ENCODE data around the gene YJU2.
"Not testable (repeated sequence)": the region's sequence is repeated elsewhere in the genome, so short reads cannot be mapped to it uniquely, and the experiment has no call there.

The YJU2 gene

DNA sequence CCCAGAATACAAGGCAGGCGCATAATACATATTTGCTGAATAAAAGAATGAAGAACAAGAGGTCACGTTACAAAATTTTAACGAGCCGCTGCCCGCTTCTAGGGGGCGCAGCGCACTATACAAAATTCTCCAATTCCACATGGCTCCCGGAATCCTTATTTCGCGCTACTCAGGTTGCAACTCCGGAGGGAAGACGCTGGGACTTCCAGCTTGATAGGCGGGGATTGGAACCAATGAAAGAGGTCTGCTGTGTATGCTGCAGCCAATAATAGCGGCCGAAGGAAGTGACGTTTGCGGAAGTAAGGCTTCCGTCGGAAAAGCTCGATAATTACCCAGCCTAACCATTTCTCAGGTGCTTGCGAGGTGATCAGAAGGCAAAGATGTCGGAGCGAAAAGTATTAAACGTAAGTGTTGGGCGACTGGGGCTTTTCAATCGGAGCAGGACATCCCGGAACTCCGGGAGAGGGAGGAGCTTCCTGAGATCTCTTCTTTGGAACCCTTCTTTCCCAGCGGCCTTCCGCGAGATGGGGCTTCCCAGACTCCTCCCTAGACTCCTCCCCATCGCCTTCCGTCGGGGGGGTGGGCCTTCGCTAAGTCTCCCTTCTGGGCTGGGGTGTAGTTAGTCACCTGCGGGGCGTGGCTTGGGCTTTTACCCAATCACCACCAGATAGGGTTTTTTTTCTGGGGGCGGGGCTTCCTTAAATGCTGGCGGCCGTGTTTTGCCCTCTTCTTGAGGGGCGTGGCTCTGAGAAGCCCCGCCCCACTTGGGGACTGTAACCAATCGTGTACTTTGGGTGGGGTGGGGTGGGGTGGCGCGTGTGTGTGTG lies at the start of gene YJU2:
Gene YJU2 (plus strand): TSS at position 314 of the 827 bp plus-strand sequence. CDS start 67 bp downstream, at position 381.
- DNase-seq: peak; percentile 99

GRCh38 chr19:4197228-4197624 lies 49.7 kb upstream of the YJU2 start:
- no peak for DNase-seq

DNA sequence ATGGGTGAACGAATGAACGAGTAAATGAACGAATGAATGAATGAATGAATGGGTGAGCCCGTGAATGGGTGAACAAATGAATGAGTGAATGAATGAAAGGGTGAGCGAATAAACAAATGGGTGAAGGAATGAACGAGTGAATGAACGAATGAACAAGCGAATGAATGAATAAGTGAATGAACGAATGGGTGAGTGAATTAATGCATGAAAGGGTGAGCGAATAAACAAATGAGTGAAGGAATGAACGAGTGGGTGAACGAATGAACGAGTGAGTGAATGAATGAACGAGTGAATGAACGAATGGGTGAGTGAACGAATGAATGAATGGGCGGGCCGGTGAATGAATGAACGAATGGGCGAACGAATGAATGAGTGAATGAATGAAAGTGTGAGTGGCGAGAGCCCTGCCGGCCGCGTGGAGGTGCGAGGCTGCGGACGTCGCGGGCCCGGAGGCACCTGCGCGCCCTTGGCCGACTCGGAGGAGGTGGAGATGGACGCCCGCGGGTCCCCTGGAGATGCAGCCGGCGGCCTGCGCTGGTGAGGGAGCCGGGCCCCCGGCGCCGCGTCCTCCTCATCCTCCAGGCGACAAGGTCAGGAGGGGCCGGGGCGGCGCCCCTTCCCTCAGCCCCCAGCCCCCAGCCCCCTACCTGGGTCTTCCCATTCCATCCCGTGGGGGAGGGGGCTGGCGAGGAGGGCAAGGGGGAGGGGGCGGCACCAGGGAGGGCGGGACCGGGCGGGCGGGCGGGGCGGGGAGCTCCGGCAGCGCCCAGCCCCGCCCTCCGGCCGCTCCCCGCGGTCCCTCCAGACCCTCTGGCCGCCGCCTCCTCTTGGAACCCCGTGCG lies 49.0 kb upstream of the YJU2 start:
- no peak for DNase-seq

- no peak for DNase-seq
These were observed 48.3 kb upstream of the YJU2 start for GRCh38 chr19:4198467-4199126.

DNA sequence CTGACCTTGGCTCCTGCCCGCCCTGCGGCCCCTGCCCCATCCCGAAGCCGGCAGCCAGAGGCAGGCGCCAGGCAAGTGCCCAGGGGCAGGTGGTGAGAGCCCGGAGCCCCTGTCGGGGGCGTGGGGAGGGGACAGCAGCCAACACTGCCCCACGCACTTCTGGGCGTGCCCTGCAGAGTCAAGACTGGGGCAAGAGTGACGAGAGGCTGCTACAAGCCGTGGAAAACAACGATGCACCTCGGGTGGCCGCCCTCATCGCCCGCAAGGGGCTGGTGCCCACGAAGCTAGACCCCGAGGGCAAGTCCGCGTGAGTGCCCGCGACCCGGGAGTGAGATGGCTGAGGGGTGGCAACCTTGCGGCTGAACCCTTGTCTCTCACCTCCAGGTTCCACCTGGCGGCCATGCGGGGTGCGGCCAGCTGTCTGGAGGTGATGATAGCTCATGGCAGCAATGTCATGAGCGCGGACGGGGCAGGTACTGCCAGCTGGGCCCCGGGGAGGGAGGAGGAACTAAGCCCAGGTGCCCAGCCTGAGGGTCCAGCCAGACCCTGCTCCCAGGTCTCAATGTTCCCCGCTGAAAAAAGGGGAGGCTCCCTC lies 47.1 kb upstream of the YJU2 start:
- peak; percentile 33 for DNase-seq

DNA sequence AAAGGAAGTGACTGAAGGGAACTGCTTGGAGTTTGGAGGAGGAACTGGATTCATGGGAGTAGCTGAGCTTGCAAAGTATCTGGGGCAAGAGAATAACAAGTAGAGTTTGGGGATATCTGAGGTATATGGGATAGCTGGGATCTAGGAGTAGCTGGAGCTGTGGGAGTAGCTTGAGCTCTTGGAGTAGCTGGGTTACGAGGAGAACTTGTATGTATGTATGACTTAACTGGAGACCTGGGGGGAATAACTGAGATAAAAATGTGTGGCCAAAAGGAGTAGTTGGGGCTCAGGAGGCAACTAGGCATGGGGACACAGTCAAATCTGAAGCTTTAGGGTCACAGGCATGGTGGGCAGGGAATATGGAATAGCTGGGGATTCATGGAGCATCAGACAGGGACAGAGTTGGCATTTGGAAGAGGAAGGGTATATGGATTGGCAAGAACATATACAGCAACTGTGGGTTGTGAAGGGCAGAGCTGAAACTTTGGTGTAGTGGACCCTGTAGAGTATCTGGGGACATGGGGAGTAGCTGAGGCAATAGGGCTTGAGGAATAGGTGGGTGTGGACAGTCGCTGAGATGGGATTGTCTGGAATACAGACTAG lies 45.8 kb upstream of the YJU2 start:
- no peak for DNase-seq

GRCh38 chr19:4201798-4202197 lies 45.1 kb upstream of the YJU2 start:
- no peak for DNase-seq

DNA sequence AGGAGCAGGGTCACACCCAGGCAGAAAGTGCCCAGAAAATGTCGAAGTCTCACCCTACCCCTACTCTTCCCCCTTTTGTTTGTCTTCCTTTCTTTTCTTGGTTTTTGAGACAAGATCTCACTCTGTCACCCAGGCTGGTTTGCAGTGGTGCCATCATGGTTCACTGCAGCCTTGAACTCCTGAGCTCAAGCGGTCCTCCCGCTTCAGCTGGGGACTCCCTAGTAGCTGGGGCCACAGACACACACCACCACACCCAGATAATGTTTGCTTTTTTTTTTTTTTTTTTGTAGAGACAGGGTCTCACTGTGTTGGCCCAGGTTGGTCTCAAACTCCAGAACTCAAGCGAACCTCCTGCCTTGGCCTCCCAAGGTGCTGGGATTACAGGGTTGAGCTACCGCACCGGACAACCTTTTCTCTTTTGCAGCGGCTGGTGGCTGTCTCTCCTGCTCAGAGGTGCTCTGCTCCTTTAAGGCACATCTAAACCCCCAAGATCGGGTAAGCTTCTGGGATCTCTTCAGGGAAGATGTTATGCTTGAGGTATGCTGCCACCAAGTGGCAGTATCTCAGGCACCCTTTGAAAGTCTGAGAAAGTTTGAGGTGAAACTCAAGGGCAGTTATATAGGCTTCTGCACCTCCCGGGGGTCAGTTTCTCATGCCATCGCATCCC lies 39.9 kb upstream of the YJU2 start:
- DNase-seq: no peak

- DNase-seq: no peak
These were observed 38.3 kb upstream of the YJU2 start for GRCh38 chr19:4208385-4209094.

- no peak for DNase-seq
These were observed 36.6 kb upstream of the YJU2 start for GRCh38 chr19:4210166-4210731.

- DNase-seq: no peak
These were observed 33.8 kb upstream of the YJU2 start for GRCh38 chr19:4213116-4213515.

DNA sequence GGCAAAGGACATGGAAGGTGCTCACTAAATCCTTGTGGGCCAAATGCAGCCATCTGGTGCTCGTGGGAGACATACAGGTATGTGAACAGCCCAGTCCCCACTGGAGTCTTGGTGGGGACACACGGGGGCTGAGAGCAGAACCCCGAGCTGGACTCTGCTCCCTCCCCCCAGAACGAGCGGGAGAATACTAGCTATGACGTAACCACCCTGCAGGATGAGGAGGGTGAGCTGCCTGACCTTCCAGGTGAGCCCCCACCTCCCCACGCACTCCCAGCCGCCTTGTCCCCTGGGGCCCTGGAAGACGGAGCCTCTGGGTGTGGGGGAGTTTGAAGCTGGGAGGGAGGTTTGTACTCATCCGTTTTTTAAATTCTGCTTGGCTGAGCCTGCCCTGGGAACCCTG lies 31.1 kb upstream of the YJU2 start:
- DNase-seq: no peak

- no peak for DNase-seq
These were observed 30.0 kb upstream of the YJU2 start for GRCh38 chr19:4216846-4217245.

DNA sequence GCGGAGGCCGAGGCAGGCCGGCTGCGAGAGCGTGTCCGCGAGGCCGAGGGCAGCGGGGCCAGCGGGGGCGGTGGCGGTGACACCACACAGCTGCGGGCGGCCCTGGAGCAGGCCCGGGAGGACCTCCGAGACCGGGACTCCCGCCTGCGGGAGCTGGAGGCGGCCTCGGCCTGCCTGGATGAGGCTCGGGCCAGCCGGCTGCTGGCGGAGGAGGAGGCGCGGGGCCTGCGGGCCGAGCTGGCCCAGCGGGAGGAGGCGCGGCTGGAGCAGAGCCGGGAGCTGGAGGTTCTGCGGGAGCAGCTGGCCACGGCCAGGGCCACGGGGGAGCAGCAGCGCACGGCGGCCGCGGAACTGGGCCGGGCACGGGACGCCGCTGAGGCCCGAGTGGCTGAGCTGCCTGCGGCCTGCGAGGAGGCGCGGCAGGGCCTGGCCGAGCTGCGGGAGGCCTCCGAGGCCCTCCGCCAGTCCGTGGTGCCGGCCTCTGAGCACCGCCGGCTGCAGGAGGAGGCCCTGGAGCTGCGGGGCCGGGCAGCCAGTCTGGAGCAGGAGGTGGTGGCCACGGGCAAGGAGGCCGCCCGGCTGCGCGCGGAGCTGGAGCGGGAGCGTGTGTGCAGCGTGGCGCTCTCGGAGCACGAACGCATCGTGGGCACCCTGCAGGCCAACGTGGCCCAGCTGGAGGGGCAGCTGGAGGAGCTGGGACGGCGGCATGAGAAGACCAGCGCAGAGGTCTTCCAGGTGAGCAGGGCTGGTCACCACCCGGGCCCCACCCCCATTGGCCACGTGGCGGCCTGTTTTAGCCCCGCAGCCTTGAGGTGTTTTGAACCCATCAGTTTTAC lies 29.2 kb upstream of the YJU2 start:
- DNase-seq: no peak

- not testable (repeated sequence) for DNase-seq
These were observed 28.4 kb upstream of the YJU2 start for GRCh38 chr19:4218523-4218922.

- DNase-seq: no peak
These were observed 26.7 kb upstream of the YJU2 start for GRCh38 chr19:4220188-4220587.

GRCh38 chr19:4224470-4224869 lies 22.4 kb upstream of the YJU2 start:
- no peak for DNase-seq

- DNase-seq: no peak
These were observed 21.0 kb upstream of the YJU2 start for GRCh38 chr19:4225885-4226284.

DNA sequence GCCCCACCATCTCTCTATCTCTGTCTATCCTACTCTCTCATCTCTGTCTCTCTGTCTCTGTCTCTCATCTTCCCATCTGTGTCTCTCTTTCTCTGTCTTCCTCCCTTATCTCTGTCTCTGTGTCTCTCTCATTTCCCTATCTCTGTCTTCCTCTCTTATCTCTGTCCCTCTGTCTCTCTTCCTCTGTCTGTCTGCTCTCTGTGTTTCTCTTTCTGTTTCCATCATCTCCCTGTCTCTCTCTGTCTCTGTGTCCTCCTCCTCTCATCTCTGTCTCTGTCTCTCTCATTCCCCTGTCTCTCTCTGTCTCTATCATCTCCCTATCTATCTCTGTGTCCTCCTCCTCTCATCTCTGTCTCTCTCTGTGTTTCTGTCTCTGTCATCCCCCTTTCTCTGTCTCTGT lies 19.1 kb upstream of the YJU2 start:
- DNase-seq: no peak

DNA sequence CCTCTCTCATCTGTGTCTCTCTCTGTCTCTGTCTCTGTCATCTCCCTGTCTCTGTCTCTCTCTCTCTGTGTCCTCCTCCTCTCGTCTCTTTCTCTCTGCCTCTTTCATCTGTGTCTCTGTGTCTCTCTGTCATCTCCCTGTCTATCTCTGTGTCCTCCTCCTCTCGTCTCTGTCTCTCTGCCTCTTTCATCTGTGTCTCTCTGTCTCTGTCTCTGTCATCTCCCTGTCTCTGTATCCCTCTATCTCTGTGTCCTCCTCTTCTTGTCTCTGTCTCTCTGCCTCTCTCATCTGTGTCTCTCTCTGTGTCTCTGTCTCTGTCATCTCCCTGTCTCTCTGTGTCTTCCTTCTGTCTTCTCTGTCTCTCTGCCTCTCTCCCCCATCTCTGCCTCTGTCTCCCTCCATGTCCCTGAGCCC lies 18.1 kb upstream of the YJU2 start:
- no peak for DNase-seq
